Naive thymus-derived CD8-positive, alpha-beta T cell (primary cell): ENCODE data around the gene TLK1. TPM values are rescaled to one million over a fixed set of nuclear protein-coding genes. Genes with fewer than 3 reads are reported as not detected.
"Not testable (repeated sequence)": the region's sequence is repeated elsewhere in the genome, so short reads cannot be mapped to it uniquely, and the experiment has no call there.

Source experiments
- ATAC-seq, 2 donors: fragments of 150-1000 bp; cut with Tn5 transposase in 1 of 2; sonication (Bioruptor Pico), chemical (Tn5 transposase) in 1 of 2; 1 replicate in 1 of 2; 2 replicates in 1 of 2; pipeline ENCODE4 v1.10.0; 2021; ENCODE audit warnings: mild to moderate bottlenecking in 2 of 2, moderate library complexity in 2 of 2
- POLR2A ChIA-PET: fragments of 350-600 bp; sonication (Branson Sonifier 250); formaldehyde crosslinking; loops from one replicate; lab custom pipeline; 2021; ENCODE audit warnings: antibody characterized with exemption; lab: Charles Lee
- DNase-seq, 10 donors: peaks; one replicate each; pipeline versions ENCODE4 v3.0.0 to v3.0.0-alpha.2; 2020 to 2022
- H3K27ac Mint-ChIP-seq, 10 donors: one replicate each; pipeline ENCODE4 v1.8.0; 2020 to 2022; ENCODE audit warnings: mild to moderate bottlenecking in 10 of 10, mixed read lengths in 10 of 10, moderate library complexity in 4 of 10, inconsistent platforms in 1 of 10
- H3K27me3 Mint-ChIP-seq, 5 donors: one replicate each; pipeline ENCODE4 v1.8.0; 2021 to 2022; ENCODE audit warnings: mixed read lengths in 5 of 5
- H3K36me3 Mint-ChIP-seq, 3 donors: one replicate each; pipeline ENCODE4 v1.8.0; 2020 to 2022; ENCODE audit warnings: mixed read lengths in 3 of 3, mild to moderate bottlenecking in 2 of 3, inconsistent platforms in 1 of 3
- H3K4me1 Mint-ChIP-seq, 4 donors: one replicate each; pipeline ENCODE4 v1.8.0; 2021 to 2022; ENCODE audit warnings: mixed read lengths in 4 of 4
- H3K4me3 Mint-ChIP-seq, 10 donors: one replicate each; pipeline ENCODE4 v1.8.0; 2020 to 2022; ENCODE audit warnings: mild to moderate bottlenecking in 10 of 10, mixed read lengths in 10 of 10, moderate library complexity in 6 of 10, inconsistent platforms in 1 of 10
- H3K9me3 Mint-ChIP-seq, 9 donors: one replicate each; pipeline ENCODE4 v1.8.0; 2020 to 2022; ENCODE audit warnings: mixed read lengths in 9 of 9, mild to moderate bottlenecking in 3 of 9, inconsistent platforms in 1 of 9, moderate library complexity in 1 of 9
- polyA plus RNA-seq, 3 donors: library from polyadenylated mRNA; unstranded; fragments of 300-500 nt; fragmentation: Illumina TruSeq; gene quantifications; one replicate each; pipeline ENCODE4 v1.2.3, GENCODE V29; 2021
- total RNA-seq, 8 experiments: library from RNA in 2 of 8; stranded (reverse) in 2 of 8; gene quantifications; one replicate each; pipeline ENCODE4 v1.2.3 and lab custom pipeline; 2021 to 2026

TLK1 gene
- total and polyA plus RNA-seq, 5 experiments from 2014 or later: 27.3 to 159 (median 53.7) TPM

DNA sequence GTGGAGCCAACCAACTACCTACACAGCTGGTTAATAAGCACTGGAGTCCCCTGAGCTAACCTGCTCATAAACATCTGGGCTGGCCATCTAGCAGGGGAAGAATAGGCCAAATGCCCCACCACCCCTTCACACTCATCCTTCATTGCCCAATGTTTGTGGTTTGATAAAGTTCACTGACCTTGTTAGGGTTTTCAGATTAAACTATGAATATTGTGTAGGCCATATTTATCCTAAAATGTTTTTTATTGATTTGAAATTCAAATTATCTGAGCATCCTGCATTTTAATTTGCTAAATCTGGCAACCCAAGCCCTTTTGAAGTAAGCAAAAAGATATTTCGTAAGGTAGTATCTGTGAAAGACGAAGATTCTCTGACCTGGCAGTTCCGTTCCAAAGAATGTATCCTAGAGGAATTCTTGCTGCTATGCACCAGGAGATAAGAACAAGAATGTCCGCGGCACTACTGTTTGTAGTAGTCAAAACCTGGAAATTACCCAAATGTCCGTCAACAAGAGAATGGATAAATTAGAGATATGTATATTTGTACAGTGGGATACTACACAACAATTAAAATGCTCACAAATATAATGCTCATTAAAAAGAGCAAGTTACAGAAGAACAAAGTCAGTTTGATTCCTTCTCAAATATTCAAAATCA, 5.8 kb upstream of the TLK1 start:
- Mint-ChIP-seq H3K27ac (no peak overlapping the region), H3K4me3 (peak overlapping the region in 1 of 10 donors; percentile 48), H3K4me1 (peaks cover 8 to 26% (median 22%) of the 10 kb centered on the region in 4 donors), H3K9me3 (no peaks in the 10 kb centered on the region), H3K36me3 (no peaks in the 10 kb centered on the region), H3K27me3 (peaks cover 0 to 10% (median 0%) of the 10 kb centered on the region in 5 donors)
- DNase-seq (no peak), ATAC-seq (no peak)
- POLR2A ChIA-PET: no interaction called here

DNA sequence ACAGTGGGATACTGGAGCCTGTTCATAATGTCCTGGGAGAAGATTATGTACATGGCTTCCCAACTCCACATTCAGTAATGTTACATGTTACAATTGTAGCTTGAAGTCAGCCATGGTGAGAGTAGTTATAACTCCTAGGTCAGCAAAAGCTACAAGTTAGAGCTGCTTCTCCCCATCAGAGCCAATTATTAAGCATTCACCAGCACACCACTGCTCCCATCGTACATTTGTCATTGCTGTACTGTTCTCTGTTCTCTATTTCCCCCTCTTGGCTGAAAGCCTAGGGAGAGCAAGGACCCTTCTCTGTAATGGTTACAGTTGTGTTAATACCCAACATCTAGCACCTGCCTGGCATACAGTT, 5.3 kb upstream of the TLK1 start:
- H3K36me3 Mint-ChIP-seq: no peaks in the 10 kb centered on the region
- DNase-seq (no peak), ATAC-seq (no peak)
- H3K4me1 Mint-ChIP-seq: peaks cover 11 to 30% (median 26%) of the 10 kb centered on the region in 4 donors
- H3K27ac Mint-ChIP-seq: no peak overlapping the region
- POLR2A ChIA-PET: no interaction called here
- H3K9me3 Mint-ChIP-seq: no peaks in the 10 kb centered on the region
- peaks cover 0 to 10% (median 0%) of the 10 kb centered on the region in 5 donors for H3K27me3 Mint-ChIP-seq
- H3K4me3 Mint-ChIP-seq: peak overlapping the region in 1 of 10 donors; percentile 48

DNA sequence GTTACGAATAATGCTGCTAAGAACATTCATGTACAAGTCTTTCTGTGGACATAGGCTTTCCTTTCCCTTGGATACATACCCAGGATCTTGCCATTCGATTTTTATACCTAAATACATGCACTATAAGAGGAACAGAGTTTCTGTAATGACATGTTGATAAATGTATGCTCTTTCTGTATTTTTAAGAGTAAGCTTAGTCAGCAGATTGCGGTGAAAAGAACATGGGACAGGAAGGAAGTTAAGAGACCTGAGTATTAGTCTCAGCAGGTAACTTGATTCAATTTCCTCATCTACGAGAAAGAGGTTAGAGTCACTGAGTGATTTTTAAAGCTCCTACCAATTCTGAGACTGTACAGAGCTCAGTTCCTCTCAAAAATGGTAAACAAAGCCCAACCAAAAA, 2.6 kb upstream of the TLK1 start:
- peak in 2 of 10 donors; percentile 33 to 47 for DNase-seq
- H3K4me3 Mint-ChIP-seq: peak overlapping the region in 8 of 10 donors; percentile 20 to 70 (median 52)
- H3K27me3 Mint-ChIP-seq: peaks cover 0 to 10% (median 0%) of the 10 kb centered on the region in 5 donors
- no peaks in the 10 kb centered on the region for H3K9me3 Mint-ChIP-seq
- peak overlapping the region in 8 of 10 donors; percentile 4 to 85 (median 40) for H3K27ac Mint-ChIP-seq
- H3K36me3 Mint-ChIP-seq: peaks cover 0 to 5% (median 0%) of the 10 kb centered on the region in 3 donors
- POLR2A ChIA-PET: interaction anchor here (0.6 to 0.9 kb wide), 4 partner anchors 12 to 190 kb away, joined by 3 to 4 read pairs (median 3); no protein-coding TSS in a partner anchor
- no peak for ATAC-seq
- H3K4me1 Mint-ChIP-seq: peaks cover 18 to 43% (median 37%) of the 10 kb centered on the region in 4 donors

- H3K9me3 Mint-ChIP-seq, ATAC-seq, DNase-seq, H3K36me3 Mint-ChIP-seq, H3K27me3 Mint-ChIP-seq: not testable (repeated sequence)
- H3K4me1 Mint-ChIP-seq: peaks cover 18 to 49% (median 43%) of the 10 kb centered on the region in 4 donors
- POLR2A ChIA-PET: interaction anchor here (0.7 kb wide), 2 partner anchors 13 to 190 kb away, joined by 3 read pairs; no protein-coding TSS in a partner anchor
- peak overlapping the region in 6 of 10 donors; percentile 11 to 88 (median 60) for H3K27ac Mint-ChIP-seq
- peak overlapping the region in 9 of 10 donors; percentile 20 to 98 (median 56) for H3K4me3 Mint-ChIP-seq
Observed at GRCh38 chr2:171162522-171163197, 2.0 kb upstream of the TLK1 start.

- POLR2A ChIA-PET: interaction anchor here (1.1 to 4.4 kb wide), 5 partner anchors 75 to 273 kb away, joined by 3 to 33 read pairs (median 5); partner anchors contain the start of genes DCAF17, GORASP2 and METTL8
- H3K4me1 Mint-ChIP-seq: peaks cover 24 to 63% (median 54%) of the 10 kb centered on the region in 4 donors
- ATAC-seq: peak; percentile 32 to 47
Observed at GRCh38 chr2:171160956-171161740, 455 bp upstream of the TLK1 start.

GRCh38 chr2:171159372-171160118, 1.1 kb downstream of the TLK1 start:
- ATAC-seq (peak; percentile 37 to 62), DNase-seq (peak; percentile 42 to 88 (median 76))
- Mint-ChIP-seq H3K4me3 (peak overlapping the region; percentile 90 to 97 (median 96)), H3K36me3 (peaks cover 0 to 5% (median 3%) of the 10 kb centered on the region in 3 donors), H3K27ac (peak overlapping the region; percentile 85 to 99 (median 97)), H3K9me3 (no peaks in the 10 kb centered on the region), H3K27me3 (no peaks in the 10 kb centered on the region), H3K4me1 (peaks cover 29 to 79% (median 65%) of the 10 kb centered on the region in 4 donors)
- POLR2A ChIA-PET: interaction anchor here (0.7 to 4.4 kb wide), 12 partner anchors 18 to 470 kb away, joined by 3 to 33 read pairs (median 3); partner anchors contain the start of genes DCAF17, GORASP2 and METTL8

More at GRCh38 chr2:171160956-171161740, 455 bp upstream of the TLK1 start:
- peak in 6 of 10 donors; percentile 46 to 74 (median 57) for DNase-seq
- no peaks in the 10 kb centered on the region for H3K9me3 Mint-ChIP-seq
- no peaks in the 10 kb centered on the region for H3K27me3 Mint-ChIP-seq
- H3K36me3 Mint-ChIP-seq: peaks cover 0 to 5% (median 0%) of the 10 kb centered on the region in 3 donors
- H3K27ac Mint-ChIP-seq: peak overlapping the region; percentile 80 to 98 (median 94)
- peak overlapping the region; percentile 86 to 98 (median 92) for H3K4me3 Mint-ChIP-seq

GRCh38 chr2:171158790-171159371, 1.8 kb downstream of the TLK1 start:
- ATAC-seq: no peak
- Mint-ChIP-seq H3K27ac (peak overlapping the region; percentile 85 to 99 (median 97)), H3K9me3 (no peaks in the 10 kb centered on the region), H3K4me1 (peaks cover 29 to 83% (median 69%) of the 10 kb centered on the region in 4 donors), H3K27me3 (no peaks in the 10 kb centered on the region), H3K4me3 (peak overlapping the region; percentile 90 to 97 (median 96)), H3K36me3 (peaks cover 0 to 5% (median 3%) of the 10 kb centered on the region in 3 donors)
- no peak for DNase-seq
- POLR2A ChIA-PET: interaction anchor here (0.7 to 4.4 kb wide), 8 partner anchors 17 to 471 kb away, joined by 3 to 33 read pairs (median 4); partner anchors contain the start of genes DCAF17, GORASP2 and METTL8

- H3K27me3 Mint-ChIP-seq: no peaks in the 10 kb centered on the region
- H3K36me3 Mint-ChIP-seq: peaks cover 0 to 5% (median 3%) of the 10 kb centered on the region in 3 donors
- H3K4me1 Mint-ChIP-seq: peaks cover 26 to 83% (median 67%) of the 10 kb centered on the region in 4 donors
- H3K9me3 Mint-ChIP-seq: no peaks in the 10 kb centered on the region
- DNase-seq (no peak), ATAC-seq (no peak)
- peak overlapping the region in 7 of 10 donors; percentile 9 to 99 (median 85) for H3K27ac Mint-ChIP-seq
- POLR2A ChIA-PET: interaction anchor here (0.7 to 4.4 kb wide), 7 partner anchors 16 to 471 kb away, joined by 3 to 33 read pairs (median 4); partner anchors contain the start of gene GORASP2
- H3K4me3 Mint-ChIP-seq: peak overlapping the region; percentile 52 to 97 (median 96)
Observed at GRCh38 chr2:171158036-171158789, 2.5 kb downstream of the TLK1 start.

DNA sequence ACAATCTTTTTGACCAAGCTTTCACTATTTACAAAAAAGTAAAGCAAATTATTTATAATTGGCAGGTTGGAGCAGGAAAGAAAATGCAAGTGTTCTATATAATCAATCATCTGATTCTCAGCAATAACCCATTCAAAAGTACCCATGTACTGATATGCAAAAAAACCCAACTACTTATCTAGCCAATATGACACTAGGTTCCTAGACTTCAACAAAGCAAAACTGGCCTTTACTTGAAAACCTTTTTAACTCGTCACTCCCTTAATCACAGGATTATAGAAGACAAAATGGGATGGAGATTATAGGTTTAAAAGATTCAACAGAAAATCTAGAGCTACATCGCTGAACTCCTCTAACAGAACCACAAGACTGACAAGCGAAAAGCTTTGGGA, 3.6 kb downstream of the TLK1 start:
- Mint-ChIP-seq H3K27me3 (no peaks in the 10 kb centered on the region), H3K27ac (peak overlapping the region in 8 of 10 donors; percentile 5 to 76 (median 46)), H3K4me3 (peak overlapping the region in 8 of 10 donors; percentile 30 to 70 (median 46)), H3K36me3 (peaks cover 0 to 5% (median 3%) of the 10 kb centered on the region in 3 donors), H3K4me1 (peaks cover 24 to 77% (median 65%) of the 10 kb centered on the region in 4 donors), H3K9me3 (no peaks in the 10 kb centered on the region)
- ATAC-seq: no peak
- DNase-seq: no peak
- POLR2A ChIA-PET: interaction anchor here (4.3 kb wide), 1 partner anchor 184 kb away, joined by 33 read pairs; no protein-coding TSS in a partner anchor

DNA sequence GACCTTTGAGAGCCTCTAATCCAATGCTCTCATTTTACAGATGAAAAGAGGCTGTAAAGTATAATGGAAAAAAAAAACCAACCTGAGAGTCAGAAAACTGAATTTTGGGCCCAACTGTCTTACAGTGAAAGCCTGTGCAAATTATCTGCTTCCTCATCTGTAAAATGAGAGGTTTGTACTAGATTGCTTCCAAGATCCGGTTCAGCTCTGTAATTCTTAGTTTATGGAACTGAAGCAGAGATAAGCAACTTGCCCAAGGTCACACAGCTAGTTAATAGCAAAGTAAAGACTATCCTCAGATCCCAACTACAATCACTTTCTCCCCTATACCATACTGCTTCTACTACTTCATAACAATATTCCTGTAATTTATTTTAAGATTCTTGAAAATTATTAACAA, 6.3 kb downstream of the TLK1 start:
- DNase-seq (no peak), ATAC-seq (no peak)
- H3K9me3 Mint-ChIP-seq: no peaks in the 10 kb centered on the region
- peak overlapping the region in 4 of 10 donors; percentile 1 to 48 (median 36) for H3K4me3 Mint-ChIP-seq
- H3K27ac Mint-ChIP-seq: peak overlapping the region in 1 of 10 donors; percentile 2
- no peaks in the 10 kb centered on the region for H3K27me3 Mint-ChIP-seq
- peaks cover 24 to 88% (median 70%) of the 10 kb centered on the region in 4 donors for H3K4me1 Mint-ChIP-seq
- POLR2A ChIA-PET: no interaction called here
- peaks cover 0 to 3% (median 2%) of the 10 kb centered on the region in 3 donors for H3K36me3 Mint-ChIP-seq
